Measurements from ENCODE around the gene FGF12.
"Not testable (repeated sequence)": the region's sequence is repeated elsewhere in the genome, so short reads cannot be mapped to it uniquely, and the experiment has no call there.

Gene FGF12

GRCh38 chr3:192577271-192577670 lies 150.1 kb downstream of the FGF12 start:
- DNase-seq, result no peak

GRCh38 chr3:192576704-192577103 lies 150.6 kb downstream of the FGF12 start:
- not testable (repeated sequence) for DNase-seq

- DNase-seq, result no peak
Measured at GRCh38 chr3:192575879-192576506, 151.3 kb downstream of the FGF12 start.

GRCh38 chr3:192573240-192573639 lies 154.1 kb downstream of the FGF12 start:
- DNase-seq, result no peak

- no peak for DNase-seq
Measured at GRCh38 chr3:192570821-192571791, 156.2 kb downstream of the FGF12 start.

- DNase-seq, result no peak
Measured at GRCh38 chr3:192570315-192570714, 157.0 kb downstream of the FGF12 start.

- DNase-seq, result peak; percentile 49
Measured at GRCh38 chr3:192566706-192567290, 160.5 kb downstream of the FGF12 start.

GRCh38 chr3:192564611-192565010 lies 162.7 kb downstream of the FGF12 start:
- DNase-seq, result no peak

- DNase-seq, result no peak
Measured at GRCh38 chr3:192563417-192563816, 163.9 kb downstream of the FGF12 start.

GRCh38 chr3:192553707-192554106 lies 173.6 kb downstream of the FGF12 start:
- no peak for DNase-seq

GRCh38 chr3:192550356-192550755 lies 177.0 kb downstream of the FGF12 start:
- no peak for DNase-seq

- no peak for DNase-seq
Measured at GRCh38 chr3:192545333-192545732, 182.0 kb downstream of the FGF12 start.

- DNase-seq, result no peak
Measured at GRCh38 chr3:192543163-192543562, 184.2 kb downstream of the FGF12 start.

GRCh38 chr3:192516820-192517219 lies 210.5 kb downstream of the FGF12 start:
- no peak for DNase-seq

- no peak for DNase-seq
Measured at GRCh38 chr3:192515664-192516045, 211.7 kb downstream of the FGF12 start.

GRCh38 chr3:192514754-192515663 lies 212.3 kb downstream of the FGF12 start:
- no peak for DNase-seq

- DNase-seq, result no peak
Measured at GRCh38 chr3:192514081-192514753, 213.1 kb downstream of the FGF12 start.

GRCh38 chr3:192505731-192506130 lies 221.6 kb downstream of the FGF12 start:
- DNase-seq, result no peak

- DNase-seq, result no peak
Measured at GRCh38 chr3:192501401-192501800, 225.9 kb downstream of the FGF12 start.

GRCh38 chr3:192496905-192497587 lies 230.3 kb downstream of the FGF12 start:
- DNase-seq, result no peak

GRCh38 chr3:192494174-192494573 lies 233.2 kb downstream of the FGF12 start:
- no peak for DNase-seq

Measured in CD4-positive, alpha-beta T cell treated with Interleukin-17A for 1 hour (primary cell).